Kidney epithelial cell (primary cell): ENCODE data around the gene ALK. TPM values are rescaled to one million over a fixed set of nuclear protein-coding genes. Genes with fewer than 3 reads are reported as not detected.
A peak's percentile ranks its signal among the peaks of the same experiment; 100 is the strongest.

ENCODE experiments used
- DNase-seq: peaks from one replicate; pipeline ENCODE4 v3.0.0-alpha.2; 2010; ENCODE audit warnings: low read depth
- H3K27me3 ChIP-seq: 2 replicates; pipeline ENCODE4 v1.6.0; 2011; ENCODE audit warnings: low read length; ENCODE audit not compliant: control insufficient read depth, insufficient read depth
- H3K36me3 ChIP-seq: 2 replicates; pipeline ENCODE4 v1.5.1; 2011; ENCODE audit warnings: low read length; ENCODE audit not compliant: control insufficient read depth, insufficient read depth
- H3K4me3 ChIP-seq: 2 replicates; pipeline ENCODE4 v1.5.1; 2011; ENCODE audit warnings: low read depth, mild to moderate bottlenecking, control low read depth, low read length
- total RNA-seq: library from RNA; depleted of rRNA; stranded (reverse); fragments of >200 nt; gene quantifications from 2 replicates; pipeline ENCODE4 v1.2.3, GENCODE V29; 2015
- TF ChIP-seq, protein P1 (sequence below): IDR thresholded peaks from 2 replicates; pipeline ENCODE4 v1.5.1; 2011; ENCODE audit warnings: mild to moderate bottlenecking, moderate library complexity, low read length, control low read depth, inconsistent platforms; ENCODE audit not compliant: insufficient read depth, poor library complexity, severe bottlenecking

The ALK gene
- total RNA-seq, 1 donor from 2014 or later: not detected

- DNase-seq: no peak
- Histone ChIP-seq H3K4me3 (no peak overlapping the region), H3K27me3 (no peaks in the 10 kb centered on the region), H3K36me3 (no peaks in the 10 kb centered on the region)
- TF ChIP-seq, protein P1, sequence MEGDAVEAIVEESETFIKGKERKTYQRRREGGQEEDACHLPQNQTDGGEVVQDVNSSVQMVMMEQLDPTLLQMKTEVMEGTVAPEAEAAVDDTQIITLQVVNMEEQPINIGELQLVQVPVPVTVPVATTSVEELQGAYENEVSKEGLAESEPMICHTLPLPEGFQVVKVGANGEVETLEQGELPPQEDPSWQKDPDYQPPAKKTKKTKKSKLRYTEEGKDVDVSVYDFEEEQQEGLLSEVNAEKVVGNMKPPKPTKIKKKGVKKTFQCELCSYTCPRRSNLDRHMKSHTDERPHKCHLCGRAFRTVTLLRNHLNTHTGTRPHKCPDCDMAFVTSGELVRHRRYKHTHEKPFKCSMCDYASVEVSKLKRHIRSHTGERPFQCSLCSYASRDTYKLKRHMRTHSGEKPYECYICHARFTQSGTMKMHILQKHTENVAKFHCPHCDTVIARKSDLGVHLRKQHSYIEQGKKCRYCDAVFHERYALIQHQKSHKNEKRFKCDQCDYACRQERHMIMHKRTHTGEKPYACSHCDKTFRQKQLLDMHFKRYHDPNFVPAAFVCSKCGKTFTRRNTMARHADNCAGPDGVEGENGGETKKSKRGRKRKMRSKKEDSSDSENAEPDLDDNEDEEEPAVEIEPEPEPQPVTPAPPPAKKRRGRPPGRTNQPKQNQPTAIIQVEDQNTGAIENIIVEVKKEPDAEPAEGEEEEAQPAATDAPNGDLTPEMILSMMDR: no peak
Measured at GRCh38 chr2:29848566-29849310, 72.6 kb downstream of the ALK start.

DNA sequence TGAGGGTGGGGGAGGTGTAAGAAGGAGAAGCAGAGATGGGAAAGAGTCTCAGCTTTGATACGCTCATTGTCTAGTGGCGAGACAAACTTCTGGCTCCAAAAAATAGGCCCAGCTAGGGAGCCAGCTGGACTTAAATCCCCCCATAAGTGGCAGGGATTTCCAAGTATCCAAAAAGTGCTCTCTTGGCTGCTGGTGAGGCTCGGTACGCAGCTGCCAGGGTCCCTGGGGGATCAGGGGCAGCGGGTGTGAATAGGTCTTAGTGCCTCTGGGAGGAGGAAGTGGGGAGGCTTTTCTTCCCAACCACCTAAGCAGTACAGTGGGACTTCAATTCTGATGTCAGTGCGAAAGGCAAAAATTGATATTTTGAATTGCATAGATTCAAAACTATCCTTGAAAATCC lies 73.5 kb downstream of the ALK start:
- H3K27me3 ChIP-seq: no peaks in the 10 kb centered on the region
- no peaks in the 10 kb centered on the region for H3K36me3 ChIP-seq
- DNase-seq: no peak
- TF ChIP-seq, protein P1: no peak
- no peak overlapping the region for H3K4me3 ChIP-seq

- TF ChIP-seq, protein P1: no peak
- DNase-seq: no peak
- H3K4me3 ChIP-seq: no peak overlapping the region
- H3K27me3 ChIP-seq: no peaks in the 10 kb centered on the region
- no peaks in the 10 kb centered on the region for H3K36me3 ChIP-seq
Measured at GRCh38 chr2:29844713-29845326, 76.6 kb downstream of the ALK start.

GRCh38 chr2:29841386-29842004 lies 79.9 kb downstream of the ALK start:
- no peaks in the 10 kb centered on the region for H3K27me3 ChIP-seq
- DNase-seq: no peak
- no peak overlapping the region for H3K4me3 ChIP-seq
- TF ChIP-seq, protein P1: peak; percentile 96
- H3K36me3 ChIP-seq: no peaks in the 10 kb centered on the region

DNA sequence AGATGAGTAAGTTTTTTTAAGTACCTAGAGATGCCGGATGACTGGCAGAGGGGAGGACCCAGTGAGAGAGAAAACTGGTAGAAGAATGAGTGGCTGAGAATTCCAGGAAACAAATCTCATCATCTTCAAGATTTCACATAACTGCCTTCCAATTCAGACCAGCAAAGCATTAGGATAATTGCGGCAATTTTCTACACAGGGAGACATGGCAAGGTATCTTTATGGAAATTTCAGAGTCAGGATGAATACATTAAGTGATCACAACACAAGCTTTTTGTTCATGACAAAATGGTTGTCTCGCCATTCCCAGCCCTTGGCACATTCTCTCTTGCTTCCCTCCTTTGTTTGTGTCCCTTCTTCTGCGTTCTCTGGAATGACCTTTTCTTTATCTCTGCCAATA lies 82.1 kb downstream of the ALK start:
- TF ChIP-seq, protein P1: no peak
- no peak for DNase-seq
- Histone ChIP-seq H3K4me3 (no peak overlapping the region), H3K27me3 (no peaks in the 10 kb centered on the region), H3K36me3 (no peaks in the 10 kb centered on the region)
